A673 (cell line): ENCODE measurements around the gene SENP2.
"Not testable (repeated sequence)": the region's sequence is repeated elsewhere in the genome, so short reads cannot be mapped to it uniquely, and the experiment has no call there.

Experiments used
- CTCF ChIP-seq: fragments of 300-800, 200-600 bp; sonication (generic); conservative IDR thresholded peaks from 2 replicates; pipeline ENCODE4 v1.5.1; 2017; ENCODE audit warnings: low read depth, mild to moderate bottlenecking, antibody characterized with exemption, low read length, moderate library complexity, mixed read lengths
- EZH2 ChIP-seq: fragments of 200-600 bp; sonication (generic); IDR thresholded peaks from 2 replicates; pipeline ENCODE4 v1.6.1; 2017; ENCODE audit warnings: borderline replicate concordance, low read depth, mild to moderate bottlenecking, mixed read lengths, antibody characterized with exemption, low read length; ENCODE audit not compliant: poor library complexity, severe bottlenecking

- not testable (repeated sequence) for TF ChIP-seq CTCF, EZH2
Observed at GRCh38 chr3:185638651-185639050, 52.6 kb downstream of the SENP2 start.
